Uterus (tissue), 4 donors: ENCODE data around the gene SLC44A1. TPM values are rescaled to one million over a fixed set of nuclear protein-coding genes. Genes with fewer than 3 reads are reported as not detected.

ENCODE experiments used
- DNase-seq, 2 donors: peaks; one replicate each; pipeline ENCODE4 v3.0.0-alpha.2; 2019 to 2020
- H3K27ac ChIP-seq, 2 donors: fragments of 200-600 bp; sonication (generic); 1 replicate in 1 of 2; 2 replicates in 1 of 2; pipeline ENCODE4 v1.5.1; 2016 to 2018
- H3K27me3 ChIP-seq, 2 donors: fragments of 200-600 bp; sonication (generic); one replicate each; pipeline ENCODE4 v1.5.1; 2018 to 2019; ENCODE audit warnings: control low read depth in 1 of 2
- H3K36me3 ChIP-seq, 2 donors: fragments of 200-600 bp; sonication (generic); one replicate each; pipeline ENCODE4 v1.5.1; 2019; ENCODE audit warnings: control low read depth in 1 of 2
- H3K4me1 ChIP-seq, 2 donors: fragments of 200-600 bp; sonication (generic); one replicate each; pipeline ENCODE4 v1.5.1; 2018 to 2019; ENCODE audit warnings: control low read depth in 1 of 2
- H3K4me3 ChIP-seq, 2 donors: fragments of 200-600 bp; sonication (generic); 1 replicate in 1 of 2; 2 replicates in 1 of 2; pipeline ENCODE4 v1.5.1; 2018 to 2019; ENCODE audit warnings: mild to moderate bottlenecking in 1 of 2
- H3K9me3 ChIP-seq, 2 donors: fragments of 200-600 bp; sonication (generic); one replicate each; pipeline ENCODE4 v1.5.1; 2019; ENCODE audit warnings: control low read depth in 1 of 2
- POLR2A ChIP-seq, 2 donors: fragments of 450-650 bp; IDR thresholded peaks; one replicate each; pipeline ENCODE4 v1.6.1; 2016; ENCODE audit warnings: antibody characterized with exemption in 2 of 2, mild to moderate bottlenecking in 1 of 2, moderate library complexity in 1 of 2
- intact Hi-C: fragments of 100-400 bp; cut with DNase I; formaldehyde crosslinking; loops from one replicate; pipeline ENCODE4 v1.15.1; 2023; ENCODE audit warnings: low total_unique reads
- total RNA-seq, 4 donors: library from RNA; depleted of rRNA in 3 of 4; stranded (reverse); fragments of >200 nt in 3 of 4; gene quantifications; one replicate each; pipeline versions ENCODE4 v1.1.0 to v1.2.4, GENCODE V29; 2014 to 2023
- TF ChIP-seq, protein P1 (sequence below), 4 experiments: fragments of 200-600 bp in 2 of 4; fragments of 450-650 bp in 2 of 4; sonication (generic) in 2 of 4; IDR thresholded peaks; one replicate each; pipeline ENCODE4 v1.5.1; 2016 to 2019; ENCODE audit warnings: antibody characterized with exemption in 4 of 4, mild to moderate bottlenecking in 2 of 4, moderate library complexity in 1 of 4
- donor health status: DM: yes; HTN: yes; CAD: no.

SLC44A1 gene
- total RNA-seq, 4 donors from 2014 or later: 58.2 to 75.0 (median 63.0) TPM

- Histone ChIP-seq H3K27me3 (no peaks in the 10 kb centered on the region), H3K27ac (no peak overlapping the region), H3K4me1 (no peaks in the 10 kb centered on the region), H3K36me3 (no peaks in the 10 kb centered on the region), H3K9me3 (no peaks in the 10 kb centered on the region), H3K4me3 (no peak overlapping the region)
- no peak for DNase-seq
- intact Hi-C loops: no loop called here
- TF ChIP-seq, protein P1, sequence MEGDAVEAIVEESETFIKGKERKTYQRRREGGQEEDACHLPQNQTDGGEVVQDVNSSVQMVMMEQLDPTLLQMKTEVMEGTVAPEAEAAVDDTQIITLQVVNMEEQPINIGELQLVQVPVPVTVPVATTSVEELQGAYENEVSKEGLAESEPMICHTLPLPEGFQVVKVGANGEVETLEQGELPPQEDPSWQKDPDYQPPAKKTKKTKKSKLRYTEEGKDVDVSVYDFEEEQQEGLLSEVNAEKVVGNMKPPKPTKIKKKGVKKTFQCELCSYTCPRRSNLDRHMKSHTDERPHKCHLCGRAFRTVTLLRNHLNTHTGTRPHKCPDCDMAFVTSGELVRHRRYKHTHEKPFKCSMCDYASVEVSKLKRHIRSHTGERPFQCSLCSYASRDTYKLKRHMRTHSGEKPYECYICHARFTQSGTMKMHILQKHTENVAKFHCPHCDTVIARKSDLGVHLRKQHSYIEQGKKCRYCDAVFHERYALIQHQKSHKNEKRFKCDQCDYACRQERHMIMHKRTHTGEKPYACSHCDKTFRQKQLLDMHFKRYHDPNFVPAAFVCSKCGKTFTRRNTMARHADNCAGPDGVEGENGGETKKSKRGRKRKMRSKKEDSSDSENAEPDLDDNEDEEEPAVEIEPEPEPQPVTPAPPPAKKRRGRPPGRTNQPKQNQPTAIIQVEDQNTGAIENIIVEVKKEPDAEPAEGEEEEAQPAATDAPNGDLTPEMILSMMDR (IDR thresholded peaks at IDR 0.05): no peak
- no peak for TF ChIP-seq POLR2A (IDR thresholded peaks at IDR 0.05)
Observed at GRCh38 chr9:105308461-105309341, 64.2 kb downstream of the SLC44A1 start.

DNA sequence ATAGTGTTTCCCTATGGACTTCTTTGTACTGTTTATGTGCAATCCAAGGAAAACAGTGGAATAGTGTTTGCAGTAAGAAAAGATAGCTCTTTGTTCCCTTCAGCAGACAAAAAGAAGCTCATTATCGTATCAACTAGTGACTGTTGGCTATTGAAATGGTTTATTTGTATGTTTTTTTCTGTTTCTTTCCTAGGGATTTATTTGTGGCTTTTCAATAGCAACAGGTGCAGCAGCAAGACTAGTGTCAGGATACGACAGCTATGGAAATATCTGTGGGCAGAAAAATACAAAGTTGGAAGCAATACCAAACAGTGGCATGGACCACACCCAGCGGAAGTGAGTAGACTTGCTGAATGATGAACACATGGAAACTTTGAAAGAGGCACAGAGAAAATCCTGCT lies 65.1 kb downstream of the SLC44A1 start:
- H3K4me3 ChIP-seq: no peak overlapping the region
- no peaks in the 10 kb centered on the region for H3K36me3 ChIP-seq
- no peak for DNase-seq
- H3K27ac ChIP-seq: no peak overlapping the region
- intact Hi-C loops: no loop called here
- TF ChIP-seq, protein P1 (IDR thresholded peaks at IDR 0.05): no peak
- no peak for TF ChIP-seq POLR2A (IDR thresholded peaks at IDR 0.05)
- no peaks in the 10 kb centered on the region for H3K4me1 ChIP-seq
- H3K27me3 ChIP-seq: no peaks in the 10 kb centered on the region
- no peaks in the 10 kb centered on the region for H3K9me3 ChIP-seq

DNA sequence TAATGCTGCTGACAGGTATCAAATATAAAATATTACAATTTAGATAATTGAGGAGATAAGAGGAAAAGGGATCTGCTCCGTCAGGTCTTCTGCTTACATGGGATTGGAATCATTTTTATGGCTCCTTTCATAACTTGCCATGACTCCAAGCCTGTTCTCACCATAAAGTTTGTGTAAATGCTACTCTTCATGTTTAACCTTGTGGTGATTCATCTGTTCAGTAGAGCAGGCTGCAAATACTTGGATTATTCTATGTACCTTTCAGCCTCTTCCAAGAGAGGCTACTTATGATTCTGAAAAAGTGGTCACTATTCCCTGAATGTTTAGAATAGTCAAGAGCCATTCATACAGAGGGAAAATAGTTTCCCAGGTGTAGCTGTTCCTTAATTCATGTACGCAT lies 66.9 kb downstream of the SLC44A1 start:
- intact Hi-C loops: no loop called here
- no peak for DNase-seq
- H3K27ac ChIP-seq: no peak overlapping the region
- no peaks in the 10 kb centered on the region for H3K36me3 ChIP-seq
- no peaks in the 10 kb centered on the region for H3K9me3 ChIP-seq
- no peaks in the 10 kb centered on the region for H3K4me1 ChIP-seq
- no peak for TF ChIP-seq POLR2A (IDR thresholded peaks at IDR 0.05)
- TF ChIP-seq, protein P1 (IDR thresholded peaks at IDR 0.05): no peak
- no peaks in the 10 kb centered on the region for H3K27me3 ChIP-seq
- no peak overlapping the region for H3K4me3 ChIP-seq

- no peak for DNase-seq
- TF ChIP-seq POLR2A (IDR thresholded peaks at IDR 0.05): no peak
- TF ChIP-seq, protein P1 (IDR thresholded peaks at IDR 0.05): no peak
- Histone ChIP-seq H3K4me3 (no peak overlapping the region), H3K36me3 (no peaks in the 10 kb centered on the region), H3K27me3 (no peaks in the 10 kb centered on the region), H3K27ac (no peak overlapping the region), H3K4me1 (no peaks in the 10 kb centered on the region), H3K9me3 (no peaks in the 10 kb centered on the region)
- intact Hi-C loops: no loop called here
Observed at GRCh38 chr9:105313238-105313637, 68.8 kb downstream of the SLC44A1 start.

- Histone ChIP-seq H3K27ac (no peak overlapping the region), H3K4me1 (no peaks in the 10 kb centered on the region), H3K36me3 (no peaks in the 10 kb centered on the region), H3K4me3 (no peak overlapping the region), H3K9me3 (no peaks in the 10 kb centered on the region), H3K27me3 (no peaks in the 10 kb centered on the region)
- TF ChIP-seq, protein P1 (IDR thresholded peaks at IDR 0.05): no peak
- no peak for TF ChIP-seq POLR2A (IDR thresholded peaks at IDR 0.05)
- no peak for DNase-seq
- intact Hi-C loops: no loop called here
Observed at GRCh38 chr9:105316703-105317102, 72.3 kb downstream of the SLC44A1 start.
